Measurements from ENCODE around the gene TAF5L. TPM values are rescaled to one million over a fixed set of nuclear protein-coding genes. Genes with fewer than 3 reads are reported as not detected.

TAF5L gene
- total and polyA plus RNA-seq, 2 of the 4 experiments (the other 2 are of a cell fraction), result 17.9 to 18.6 TPM

DNA sequence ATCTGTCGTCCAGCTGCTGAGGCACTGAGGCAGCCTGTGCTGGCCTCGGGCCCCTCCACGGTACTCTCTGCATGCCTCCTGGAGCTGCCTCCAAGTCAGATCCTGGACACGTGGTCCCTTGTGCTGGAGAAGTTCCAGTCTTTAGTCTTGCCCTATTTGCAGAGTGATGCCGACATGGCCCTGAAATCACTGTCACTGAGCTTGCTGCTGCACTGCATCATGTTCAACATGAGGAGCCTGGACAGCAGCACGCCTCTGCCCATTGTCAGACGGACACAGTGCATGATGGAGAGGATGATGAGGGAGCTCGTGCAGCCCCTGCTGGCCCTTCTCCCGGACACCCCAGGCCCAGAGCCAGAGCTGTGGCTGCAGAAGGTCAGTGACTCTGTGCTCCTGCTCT lies 10.1 kb upstream of the TAF5L start:
- no peak for TF ChIP-seq SMC3 (IDR thresholded peaks at IDR 0.05; ENCODE audit: low read depth, low read length)
- no peak for TF ChIP-seq MAZ (IDR thresholded peaks at IDR 0.05; ENCODE audit: borderline replicate concordance, low read depth, low read length)
- TF ChIP-seq, protein P1, sequence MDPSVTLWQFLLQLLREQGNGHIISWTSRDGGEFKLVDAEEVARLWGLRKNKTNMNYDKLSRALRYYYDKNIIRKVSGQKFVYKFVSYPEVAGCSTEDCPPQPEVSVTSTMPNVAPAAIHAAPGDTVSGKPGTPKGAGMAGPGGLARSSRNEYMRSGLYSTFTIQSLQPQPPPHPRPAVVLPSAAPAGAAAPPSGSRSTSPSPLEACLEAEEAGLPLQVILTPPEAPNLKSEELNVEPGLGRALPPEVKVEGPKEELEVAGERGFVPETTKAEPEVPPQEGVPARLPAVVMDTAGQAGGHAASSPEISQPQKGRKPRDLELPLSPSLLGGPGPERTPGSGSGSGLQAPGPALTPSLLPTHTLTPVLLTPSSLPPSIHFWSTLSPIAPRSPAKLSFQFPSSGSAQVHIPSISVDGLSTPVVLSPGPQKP (IDR thresholded peaks at IDR 0.05; ENCODE audit: borderline replicate concordance, low read depth, low read length), result no peak
- TF ChIP-seq, protein P2, sequence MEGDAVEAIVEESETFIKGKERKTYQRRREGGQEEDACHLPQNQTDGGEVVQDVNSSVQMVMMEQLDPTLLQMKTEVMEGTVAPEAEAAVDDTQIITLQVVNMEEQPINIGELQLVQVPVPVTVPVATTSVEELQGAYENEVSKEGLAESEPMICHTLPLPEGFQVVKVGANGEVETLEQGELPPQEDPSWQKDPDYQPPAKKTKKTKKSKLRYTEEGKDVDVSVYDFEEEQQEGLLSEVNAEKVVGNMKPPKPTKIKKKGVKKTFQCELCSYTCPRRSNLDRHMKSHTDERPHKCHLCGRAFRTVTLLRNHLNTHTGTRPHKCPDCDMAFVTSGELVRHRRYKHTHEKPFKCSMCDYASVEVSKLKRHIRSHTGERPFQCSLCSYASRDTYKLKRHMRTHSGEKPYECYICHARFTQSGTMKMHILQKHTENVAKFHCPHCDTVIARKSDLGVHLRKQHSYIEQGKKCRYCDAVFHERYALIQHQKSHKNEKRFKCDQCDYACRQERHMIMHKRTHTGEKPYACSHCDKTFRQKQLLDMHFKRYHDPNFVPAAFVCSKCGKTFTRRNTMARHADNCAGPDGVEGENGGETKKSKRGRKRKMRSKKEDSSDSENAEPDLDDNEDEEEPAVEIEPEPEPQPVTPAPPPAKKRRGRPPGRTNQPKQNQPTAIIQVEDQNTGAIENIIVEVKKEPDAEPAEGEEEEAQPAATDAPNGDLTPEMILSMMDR (conservative IDR thresholded peaks at IDR 0.05; ENCODE audit: low read depth, low read length), result no peak
- TF ChIP-seq POLR2A (IDR thresholded peaks at IDR 0.05; ENCODE audit: low read depth, low read length), result no peak
- no peak for TF ChIP-seq MXI1 (IDR thresholded peaks at IDR 0.05; ENCODE audit: borderline replicate concordance, low read depth, low read length)
- no peak for TF ChIP-seq RCOR1 (IDR thresholded peaks at IDR 0.05; ENCODE audit: insufficient replicate concordance, low read length)
- Histone ChIP-seq H3K4me3 (ENCODE audit: insufficient read depth, low read depth, low read length) (no peak overlapping the region), H2AK9ac (replicated peaks; ENCODE audit: low read depth, low read length, poor library complexity) (no peak overlapping the region), H2BK120ac (ENCODE audit: low read depth, low read length) (no peak overlapping the region), H3K4me2 (ENCODE audit: low read depth, low read length) (no peak overlapping the region), H3K23ac (ENCODE audit: low read depth, low read length) (no peak overlapping the region), H2BK20ac (ENCODE audit: low read depth, low read length) (no peak overlapping the region), H3K79me1 (ENCODE audit: low read depth in 1 of 2, low read length in 2 of 2) (peaks cover 19 to 25% of the 10 kb centered on the region in 2 experiments; a peak in 3 of 4 replicates), H3K9me3 (ENCODE audit: control insufficient read depth, insufficient read depth, low read length) (no peaks in the 10 kb centered on the region), H3K9me1 (ENCODE audit: insufficient read depth, low read length) (peaks cover 2% of the 10 kb centered on the region; the same call in 1 of the 2 replicates), H2BK5ac (ENCODE audit: low read depth, low read length, poor library complexity, severe bottlenecking) (no peak overlapping the region), H4K20me1 (ENCODE audit: insufficient read depth, low read length) (peaks cover 6% of the 10 kb centered on the region; the same call in 1 of the 2 replicates), H2AFZ (replicated peaks; ENCODE audit: low read length, poor library complexity) (no peak overlapping the region), H3K4me1 (ENCODE audit: control insufficient read depth, insufficient read depth, low read length) (no peaks in the 10 kb centered on the region), H3K27ac (ENCODE audit: insufficient read depth, low read length) (no peak overlapping the region), H3K9ac (ENCODE audit: low read depth, low read length) (no peak overlapping the region), H3K56ac (ENCODE audit: extremely low read depth, insufficient read depth, low read length) (no peak overlapping the region), H3K18ac (ENCODE audit: low read depth, low read length) (no peak overlapping the region), H2AK5ac (ENCODE audit: low read depth, low read length) (no peak overlapping the region), H4K5ac (ENCODE audit: low read depth, low read length) (no peak overlapping the region), H3K14ac (replicated peaks; ENCODE audit: low read depth, low read length) (no peak overlapping the region), H3K4ac (ENCODE audit: low read depth, low read length) (no peak overlapping the region), H4K91ac (ENCODE audit: insufficient read depth, low read depth, low read length) (no peak overlapping the region), H3K36me3 (ENCODE audit: control insufficient read depth, insufficient read depth, low read length) (peaks cover 33% of the 10 kb centered on the region), H3K27me3 (ENCODE audit: control insufficient read depth, insufficient read depth, low read length) (no peaks in the 10 kb centered on the region), H4K8ac (ENCODE audit: low read depth in 2 of 2, low read length in 2 of 2) (no peak overlapping the region), H2BK15ac (ENCODE audit: low read depth, low read length) (no peak overlapping the region)
- CTCF ChIA-PET, result no interaction called here
- WGBS, 2 experiments (ENCODE audit: extremely low coverage in 2 of 2, insufficient read length in 1 of 2), result 98% methylated on average over 6 of the region's 9 CpGs; no CpG with 5 or more reads in 1 of the 2 experiments
- no TSS peak for BruUV-seq (replicated peaks)
- in situ Hi-C loops (cut with MboI; ENCODE audit: low sequenced_read_pairs), result no loop called here
- intact Hi-C loops (cut with micrococcal nuclease), result no loop called here
- POLR2A ChIA-PET (ENCODE audit: unreplicated experiment), result no interaction called here
- ATAC-seq (ENCODE audit: low read depth), result no peak
- DNase-seq, result no peak
- dilution Hi-C loops (cut with HindIII; ENCODE audit: low sequenced_read_pairs, unreplicated experiment), result no loop called here
